HG03108 (cell line): ENCODE measurements around the gene MORF4L2.
"Not testable (repeated sequence)": the region's sequence is repeated elsewhere in the genome, so short reads cannot be mapped to it uniquely, and the experiment has no call there.

Experiments
- ATAC-seq: cut with Tn5 transposase; IDR thresholded peaks from one replicate; pipeline ENCODE4 v1.9.1; 2021; ENCODE audit warnings: moderate library complexity; ENCODE audit not compliant: unreplicated experiment

MORF4L2 gene

DNA sequence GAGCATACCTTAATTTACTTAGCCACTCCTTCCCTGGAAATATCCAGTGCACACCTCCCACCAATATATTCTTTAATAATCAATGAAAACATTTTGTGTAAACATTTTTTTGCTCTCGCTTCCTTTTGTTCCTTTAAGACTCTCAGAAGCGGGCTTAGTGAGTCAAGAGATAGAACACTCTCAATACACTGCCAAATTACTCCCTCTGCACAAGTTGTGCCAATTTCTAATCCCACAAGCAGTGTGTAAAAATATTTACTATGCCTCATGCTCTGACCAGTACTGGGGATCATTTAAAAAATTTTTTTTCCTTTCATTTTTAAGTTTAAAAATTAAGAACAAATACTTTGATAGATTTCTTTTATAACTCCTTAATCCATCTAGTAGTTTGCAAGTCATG, 5.1 kb downstream of the MORF4L2 start:
- no peak for ATAC-seq

DNA sequence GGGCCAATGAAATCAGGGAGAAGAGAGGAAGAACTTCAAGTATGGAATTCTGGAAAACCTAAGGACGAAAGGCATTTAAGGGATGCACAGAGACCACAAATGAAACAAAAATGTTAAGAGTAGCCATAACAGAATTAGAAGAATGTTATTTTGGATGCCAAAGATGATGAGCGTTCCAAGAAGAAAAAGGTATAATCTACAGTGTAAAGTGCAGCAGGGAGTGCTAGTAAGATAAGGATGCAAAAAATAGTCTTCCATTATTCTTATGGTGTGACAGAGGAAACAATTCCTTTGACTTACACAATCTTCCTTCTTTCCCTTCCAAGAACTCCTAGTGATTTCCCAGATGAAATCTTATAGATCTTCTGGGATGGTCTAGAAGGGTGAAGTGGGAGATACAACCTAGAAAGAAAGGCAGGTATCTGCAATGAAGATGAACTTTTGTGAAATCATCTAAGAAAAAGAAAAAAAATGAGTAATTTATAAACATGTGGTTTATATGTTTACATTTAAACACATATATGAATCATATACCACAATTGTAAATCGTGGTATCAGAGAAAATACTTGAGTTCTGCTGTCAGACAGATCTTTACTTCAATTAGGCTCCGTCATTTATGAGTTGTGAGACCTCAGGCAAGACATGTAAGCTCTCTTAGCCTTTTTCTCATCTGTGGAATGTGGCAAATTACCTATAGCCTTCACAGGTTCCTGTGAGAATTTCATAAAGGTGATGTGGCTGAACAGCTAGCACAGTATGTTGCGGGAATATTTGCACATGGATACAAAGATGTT, 8.1 kb downstream of the MORF4L2 start:
- ATAC-seq: no peak

DNA sequence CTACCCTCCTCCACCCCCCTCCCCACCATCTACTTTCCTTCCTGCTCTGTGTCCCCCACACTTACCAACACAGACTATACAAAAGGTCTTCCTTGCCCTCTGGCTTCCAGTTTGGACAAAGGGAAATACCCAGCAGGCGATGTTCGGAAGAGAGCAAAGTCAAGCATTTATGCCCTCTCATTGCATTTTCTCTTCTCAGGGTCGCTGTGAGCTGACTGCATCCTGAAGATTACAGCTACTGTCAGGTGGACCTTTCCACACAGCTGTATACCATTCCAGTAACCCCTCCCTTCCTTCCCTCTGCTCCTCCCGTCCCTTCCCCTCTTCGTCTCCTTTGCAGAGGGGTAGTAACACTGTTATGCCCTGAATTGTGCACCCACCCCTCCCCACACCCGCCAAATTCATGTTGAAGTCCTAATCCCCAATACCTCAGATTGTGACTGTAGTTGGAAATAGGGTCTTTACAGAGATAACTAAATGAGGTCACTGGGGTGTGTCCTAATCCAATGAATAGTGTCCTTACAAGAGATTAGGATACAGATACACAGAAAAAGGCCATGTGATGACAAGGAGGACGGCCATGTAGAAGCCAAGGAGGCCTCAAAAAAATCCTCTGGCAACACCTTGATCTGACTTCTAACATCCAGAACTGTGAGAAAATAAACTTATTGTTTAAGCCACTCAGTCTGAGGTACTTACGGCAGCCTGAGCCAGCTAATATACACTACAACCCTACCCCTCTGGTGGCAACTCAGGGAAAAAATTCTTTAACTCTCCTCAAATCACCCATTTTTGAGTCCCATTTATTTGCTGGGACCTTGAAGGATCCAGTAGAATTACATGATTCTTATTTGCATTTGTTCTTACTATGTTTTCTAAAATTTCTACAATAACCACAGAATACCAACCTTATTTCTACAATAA, 11.7 kb downstream of the MORF4L2 start:
- ATAC-seq: no peak

DNA sequence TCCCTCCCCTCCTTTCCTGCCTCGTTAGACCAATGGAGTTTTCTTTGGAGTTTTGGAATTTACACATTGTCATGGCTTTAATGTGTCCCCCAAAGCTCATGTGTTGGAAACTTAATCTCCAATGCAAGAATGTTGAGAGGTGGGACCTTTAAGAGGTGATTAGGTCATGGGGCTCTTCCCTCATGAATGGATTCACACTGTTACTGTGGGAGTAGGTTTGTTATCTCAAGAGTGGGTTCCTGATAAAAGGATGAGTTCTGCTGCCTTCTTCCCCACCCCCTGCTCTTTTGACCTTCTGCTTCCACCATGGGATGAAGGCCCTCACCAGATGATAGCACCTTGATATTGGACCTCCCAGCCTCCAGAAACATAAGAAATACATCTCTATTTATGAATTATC, 16.8 kb downstream of the MORF4L2 start:
- no peak for ATAC-seq

DNA sequence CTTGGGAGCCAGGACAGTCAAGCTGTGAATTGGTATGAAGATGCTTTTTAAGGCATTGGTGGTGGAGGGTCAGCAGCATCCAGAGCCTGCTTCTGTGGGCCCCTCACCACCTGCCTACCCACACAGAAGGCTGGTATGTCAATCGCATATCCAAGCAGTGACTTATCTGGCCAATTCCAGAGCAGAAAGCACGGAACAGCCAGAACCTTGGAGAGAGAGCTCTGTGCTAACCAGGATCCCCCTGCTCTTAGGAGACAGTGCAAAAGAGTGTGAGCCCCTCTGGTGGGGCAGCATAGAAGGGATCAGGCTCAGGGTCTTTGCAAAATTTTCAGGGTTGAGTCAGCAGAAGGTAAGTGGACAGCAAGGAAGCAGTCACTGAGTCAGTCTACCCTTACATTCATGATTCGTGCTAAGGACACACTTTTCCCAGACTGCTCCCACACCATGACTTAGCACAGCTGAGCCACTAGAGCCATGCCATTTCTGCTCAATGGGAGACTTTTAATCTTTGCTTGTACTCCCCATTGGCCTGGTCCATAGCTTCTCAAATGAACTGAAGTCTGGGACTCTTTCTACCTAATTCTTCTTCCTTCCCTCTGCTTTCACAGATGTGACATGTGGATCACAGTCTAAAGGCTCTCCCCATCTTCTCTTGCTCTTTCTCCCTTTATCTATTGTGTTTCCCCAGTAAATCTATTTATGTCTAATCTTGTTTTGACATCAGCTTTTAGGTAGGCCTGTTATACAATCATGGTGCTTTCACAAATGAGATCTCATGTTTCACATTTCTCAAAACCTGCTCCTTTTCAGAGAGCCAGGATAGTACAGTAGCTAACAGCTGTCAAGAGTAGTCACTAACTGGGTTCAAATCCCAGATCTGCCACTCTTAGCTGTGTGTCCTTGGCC, 20.0 kb downstream of the MORF4L2 start:
- ATAC-seq: no peak

DNA sequence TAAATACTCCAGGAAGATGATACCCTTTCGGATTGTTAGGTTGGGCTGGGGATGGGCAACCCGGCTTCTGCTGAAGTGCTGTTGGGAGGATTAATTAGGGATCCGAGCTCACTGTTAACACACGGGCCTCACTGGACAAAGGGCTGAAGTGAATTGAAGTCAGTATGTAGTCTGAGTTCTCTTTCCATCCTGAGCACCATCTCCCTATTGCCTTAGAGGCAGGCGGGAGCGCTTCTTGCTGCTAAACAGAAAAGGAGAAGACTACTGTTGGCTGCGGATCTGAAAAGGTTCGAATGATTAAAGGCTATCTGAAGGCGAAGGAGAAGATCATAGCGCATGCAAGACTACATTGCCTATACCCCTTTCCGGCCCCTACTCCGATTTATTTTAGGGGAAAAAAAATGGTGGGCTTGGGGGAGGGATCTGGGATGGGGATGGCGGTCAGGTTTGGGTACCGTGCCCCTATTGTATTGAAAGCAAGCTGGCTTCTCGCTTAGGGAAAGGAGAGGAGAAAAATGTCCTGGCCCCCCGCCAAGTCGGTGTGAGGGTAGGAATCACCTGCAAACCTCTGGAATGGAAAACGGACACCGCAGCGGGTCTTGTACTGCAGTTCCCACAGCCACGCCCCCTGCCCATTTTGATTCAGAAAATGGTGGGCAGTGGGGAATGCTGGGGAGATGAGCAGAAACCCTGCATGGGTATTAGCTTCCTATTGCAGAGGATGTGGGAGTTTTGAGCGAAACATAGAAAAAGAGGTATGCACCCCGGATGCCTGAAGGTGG, 22.3 kb downstream of the MORF4L2 start:
- ATAC-seq: no peak

DNA sequence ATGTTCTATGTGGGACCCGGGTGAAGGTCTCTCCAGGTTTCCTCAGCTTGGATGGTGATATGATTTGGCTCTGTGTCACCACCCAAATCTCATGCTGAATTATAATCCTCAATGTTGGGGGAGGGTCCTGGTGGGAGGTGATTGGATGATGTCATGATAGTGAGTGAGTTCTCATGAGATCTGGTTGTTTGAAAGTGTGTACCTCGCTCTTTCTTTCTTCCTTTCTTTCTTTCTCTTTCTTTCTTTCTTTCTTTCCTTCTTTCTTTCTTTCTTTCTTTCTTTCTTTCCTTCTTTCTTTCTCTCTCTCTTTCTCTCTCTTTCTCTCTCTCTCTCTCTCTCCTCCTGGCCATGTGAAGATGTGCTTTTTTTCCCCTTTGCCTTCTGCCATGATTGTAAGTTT, 27.0 kb downstream of the MORF4L2 start:
- ATAC-seq: not testable (repeated sequence)

DNA sequence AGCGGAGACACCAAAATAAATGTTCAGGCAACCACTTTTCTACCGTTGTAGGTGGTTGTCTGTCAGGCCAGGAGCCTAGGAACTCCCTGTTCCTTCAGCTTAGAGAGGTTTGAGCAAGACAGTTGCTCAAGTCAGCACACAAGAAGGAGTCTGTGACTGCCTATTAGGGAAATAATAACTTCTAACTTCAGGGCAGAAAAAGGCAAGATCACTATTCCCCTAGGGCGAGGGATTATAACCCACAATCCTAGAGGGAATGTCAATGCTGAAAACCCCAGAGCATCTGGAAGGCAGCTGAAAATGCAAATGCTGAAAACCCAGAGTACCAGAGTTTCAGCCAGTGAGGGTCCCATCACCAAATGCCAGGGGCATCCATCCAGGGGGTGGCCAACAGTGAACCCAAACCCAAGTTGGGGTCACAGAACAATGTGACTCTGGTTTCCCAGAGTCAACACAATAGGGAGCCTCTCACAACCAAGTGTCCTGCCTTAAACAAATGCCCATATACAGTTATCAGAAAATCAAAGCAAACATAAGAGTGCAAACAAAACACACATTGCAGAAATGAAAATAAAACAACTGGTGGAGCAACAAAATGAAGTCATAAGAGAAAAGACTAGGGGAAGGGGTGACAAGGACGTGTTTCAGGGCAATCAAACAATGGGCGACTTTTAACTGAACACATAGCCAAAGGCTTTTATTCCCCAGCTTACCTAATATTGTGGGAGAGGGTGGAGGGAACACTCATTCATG, 27.6 kb downstream of the MORF4L2 start:
- no peak for ATAC-seq

DNA sequence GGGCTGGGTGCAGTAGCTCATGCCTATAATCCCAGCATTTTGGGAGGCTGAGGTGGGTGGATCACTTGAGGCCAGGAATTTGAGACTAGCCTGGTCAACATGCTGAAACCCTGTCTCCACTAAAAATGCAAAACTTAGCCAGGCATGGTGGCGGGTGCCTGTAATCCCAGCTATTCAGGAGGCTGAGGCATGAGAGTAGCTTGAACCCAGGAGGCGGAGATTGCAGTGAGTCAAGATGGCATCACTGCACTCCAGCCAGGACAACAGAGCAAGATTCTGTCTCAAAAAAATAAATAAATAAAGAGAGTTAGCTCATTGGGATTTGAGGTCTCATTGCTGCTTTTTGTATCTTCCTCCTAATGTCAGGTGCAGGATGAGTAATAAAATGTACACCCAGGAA, 29.4 kb downstream of the MORF4L2 start:
- ATAC-seq: not testable (repeated sequence)

DNA sequence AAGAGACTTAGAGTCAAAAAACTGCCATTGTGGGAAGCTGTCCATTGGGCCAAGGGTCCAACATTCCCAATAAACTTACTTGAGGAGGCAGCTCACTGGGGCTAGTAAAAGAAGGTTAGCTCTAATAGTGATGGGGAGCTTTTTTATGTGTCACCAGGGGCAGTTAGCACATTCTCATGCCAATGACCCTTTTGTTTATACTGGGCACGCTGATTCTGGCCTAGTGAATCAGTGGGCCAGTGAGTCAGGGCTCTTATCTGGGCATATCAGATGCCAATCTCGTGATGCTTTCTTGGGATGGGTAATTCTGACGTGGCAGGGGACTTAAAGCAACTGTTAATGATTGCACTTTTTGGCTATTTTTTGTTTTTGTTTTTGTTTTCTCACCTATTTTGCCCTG, 29.9 kb downstream of the MORF4L2 start:
- ATAC-seq: no peak

DNA sequence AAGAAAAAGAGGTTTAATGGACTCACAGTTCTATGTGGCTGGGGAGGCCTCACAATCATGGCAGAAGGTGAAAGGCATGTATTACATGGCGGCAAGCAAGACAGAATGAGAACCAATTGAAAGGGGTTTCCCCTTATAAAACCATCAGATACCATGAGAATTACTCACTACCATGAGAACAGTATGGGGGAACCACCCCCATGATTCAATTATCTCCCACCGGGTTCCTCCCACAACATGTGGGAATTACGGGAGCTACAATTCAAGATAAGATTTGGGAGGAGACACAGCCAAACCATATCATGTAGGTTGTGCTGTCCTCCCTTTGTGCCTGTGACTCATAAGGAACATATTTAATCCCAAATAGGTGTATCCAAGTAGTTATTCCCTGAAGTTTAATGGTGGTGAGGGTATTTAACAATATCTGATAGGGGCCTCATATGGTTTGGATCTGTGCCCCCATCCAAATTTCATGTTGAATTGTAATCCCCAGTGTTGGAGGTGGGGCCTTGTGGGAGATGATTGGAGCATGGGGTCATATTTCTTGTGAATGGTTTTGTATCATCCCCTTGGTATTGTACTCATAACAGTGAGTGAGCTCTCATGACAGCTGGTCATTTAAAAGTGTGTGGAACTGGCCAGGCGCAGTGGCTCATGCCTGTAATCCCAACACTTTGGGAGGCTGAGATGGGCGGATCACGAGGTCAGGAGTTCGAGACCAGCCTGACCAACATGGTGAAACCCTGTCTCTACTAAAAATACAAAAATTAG, 31.1 kb downstream of the MORF4L2 start:
- not testable (repeated sequence) for ATAC-seq

DNA sequence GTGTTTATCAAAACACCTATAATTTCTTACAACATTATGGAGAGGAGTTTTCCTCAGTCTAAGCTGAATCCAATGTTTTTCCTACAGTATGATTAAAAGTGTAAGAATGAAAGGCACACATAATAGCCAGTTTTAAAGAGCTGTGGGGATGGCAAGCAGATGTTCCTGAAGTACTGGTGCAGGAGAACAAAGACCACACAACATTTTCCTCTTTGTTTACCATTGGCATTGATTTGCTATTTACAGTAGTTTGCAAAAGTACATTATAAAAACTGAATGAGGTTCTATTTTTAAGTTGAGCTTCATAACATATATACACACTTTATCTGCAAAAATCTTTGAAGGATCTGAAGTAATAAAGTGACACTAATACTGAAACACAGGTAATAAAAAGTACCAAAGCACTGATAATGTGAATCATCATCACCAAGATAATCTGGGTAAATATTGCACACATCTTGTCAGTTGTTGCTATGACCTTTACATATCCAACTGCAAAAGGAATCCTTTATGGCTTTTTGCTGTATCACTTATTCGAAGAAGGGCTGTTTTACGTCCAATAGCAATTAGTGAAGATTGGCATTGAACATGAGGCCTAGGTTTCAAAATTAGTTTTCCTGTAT, 35.2 kb downstream of the MORF4L2 start:
- no peak for ATAC-seq

DNA sequence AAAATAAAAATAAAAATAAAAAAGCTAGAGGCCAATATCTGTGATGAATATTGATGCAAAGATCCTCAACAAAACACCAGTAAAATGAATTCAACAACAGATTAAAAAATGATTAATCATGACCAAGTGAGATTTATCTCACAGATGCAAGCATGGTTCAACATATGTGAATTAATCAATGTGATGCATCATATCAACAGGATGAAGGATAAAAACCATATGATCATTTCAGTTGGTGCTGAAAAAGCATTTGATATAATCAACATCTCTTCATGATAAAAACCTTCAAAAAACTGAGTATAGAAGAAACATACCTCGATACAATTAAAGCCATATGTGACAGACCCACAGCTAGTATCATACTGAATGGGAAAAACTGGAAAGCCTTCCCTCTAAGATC, 38.9 kb downstream of the MORF4L2 start:
- ATAC-seq: no peak

DNA sequence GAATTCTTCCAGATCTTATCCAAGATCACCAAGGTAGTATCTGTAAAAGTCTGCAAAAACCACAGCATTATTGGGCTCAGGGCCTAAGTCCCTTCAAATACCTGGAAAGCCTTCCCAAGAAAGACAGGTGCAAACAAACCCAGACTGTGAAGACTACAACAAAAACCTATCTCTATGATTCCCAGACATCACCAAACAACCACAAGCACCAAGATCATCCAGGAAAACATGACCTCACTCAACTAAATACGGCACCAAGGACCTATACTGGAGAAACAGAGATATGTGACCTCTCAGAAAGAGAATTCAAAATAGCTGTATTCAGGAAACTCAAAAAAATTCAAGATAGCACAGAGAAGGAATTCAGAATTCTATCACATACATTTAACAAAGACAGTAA, 42.4 kb downstream of the MORF4L2 start:
- no peak for ATAC-seq

DNA sequence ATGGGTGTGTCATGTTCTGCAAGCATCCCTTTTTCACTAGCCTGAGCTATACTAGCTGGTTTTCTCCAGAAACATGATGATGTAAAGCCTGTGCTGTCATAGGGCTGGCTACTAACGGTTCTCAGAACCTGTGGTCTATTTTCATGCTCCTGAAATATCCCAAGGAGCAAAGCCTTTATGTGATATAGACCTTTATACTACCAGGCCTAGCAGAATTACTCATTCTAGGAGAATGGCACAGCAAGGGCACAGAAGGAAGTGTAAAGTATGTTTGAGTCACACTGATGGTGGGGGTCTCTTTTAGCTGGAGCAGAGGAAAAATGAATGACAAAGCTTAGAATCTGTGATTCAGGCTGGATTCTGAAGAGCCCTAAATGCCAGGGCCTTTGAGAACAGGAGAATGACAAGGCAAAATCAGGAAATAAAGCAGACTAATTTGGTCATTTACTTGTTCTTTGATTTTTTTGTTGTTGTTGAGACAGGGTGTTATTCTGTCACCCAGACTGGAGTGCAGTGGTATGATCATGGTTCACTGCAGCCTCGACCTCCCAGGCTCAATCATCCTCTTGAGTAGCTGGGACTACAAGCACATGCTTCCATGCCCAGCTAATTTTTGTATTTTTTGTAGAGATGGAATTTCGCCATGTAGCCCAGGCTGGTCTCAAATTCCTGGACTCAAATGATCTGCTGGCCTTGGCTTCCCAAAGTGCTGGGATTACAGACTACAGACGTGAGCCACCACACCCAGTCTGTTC, 45.9 kb downstream of the MORF4L2 start:
- ATAC-seq: no peak

DNA sequence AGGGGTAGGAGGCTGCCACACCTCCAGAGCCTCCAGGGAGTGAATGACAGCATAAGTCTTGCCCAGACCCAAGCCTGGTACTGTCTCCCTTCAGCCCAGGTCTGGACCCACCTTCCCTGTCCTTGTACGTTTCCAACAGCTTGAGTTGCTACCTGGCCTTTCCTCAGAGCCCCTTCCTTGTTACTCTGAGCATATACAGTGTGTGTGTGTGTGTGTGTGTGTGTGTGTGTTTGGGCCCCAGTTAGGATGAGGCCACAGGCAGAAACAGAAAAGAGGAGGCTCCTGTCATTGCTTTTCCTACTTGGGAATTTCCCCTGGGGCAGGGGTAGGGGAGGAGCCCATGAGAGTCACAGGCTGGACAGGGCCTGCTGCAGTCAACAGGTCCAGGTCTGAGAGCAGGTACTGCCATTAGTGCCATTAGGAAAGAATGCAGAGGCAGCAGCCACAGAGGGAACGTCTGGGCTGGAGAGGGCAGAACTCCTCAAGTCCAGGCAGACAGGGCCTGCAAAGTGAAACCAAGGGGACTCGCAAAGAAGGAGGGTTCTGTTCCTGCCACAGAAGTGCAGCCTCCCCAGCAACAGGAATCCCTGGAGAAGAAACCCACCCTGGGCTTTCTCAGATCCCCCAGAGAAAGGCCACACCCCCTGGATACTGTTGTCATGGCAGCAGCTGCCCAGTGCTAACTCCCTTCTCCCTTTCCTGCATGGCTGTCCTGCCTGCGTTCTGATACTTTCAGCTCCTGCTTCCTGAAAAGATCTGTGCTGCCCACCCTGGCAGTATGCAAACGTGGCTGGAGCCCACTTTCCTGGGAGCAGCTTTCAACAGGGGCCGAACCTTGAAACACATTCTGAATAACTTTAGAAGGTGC, 47.8 kb downstream of the MORF4L2 start:
- not testable (repeated sequence) for ATAC-seq
